Mammary epithelial cell (primary cell): ENCODE data around the gene TBC1D14.

ENCODE experiments used
- EZH2 ChIP-seq: IDR thresholded peaks from 2 replicates; pipeline ENCODE4 v1.6.1; 2012; ENCODE audit warnings: low read length, inconsistent platforms, borderline replicate concordance
- TF ChIP-seq, protein P1 (sequence below), 2 donors: IDR thresholded peaks in 1 of 2; conservative IDR thresholded peaks in 1 of 2; 2 replicates each; pipeline ENCODE4 v1.5.1; 2011 to 2012; ENCODE audit warnings: inconsistent platforms in 2 of 2, low read length in 2 of 2, mild to moderate bottlenecking in 2 of 2, control low read depth in 1 of 2, low read depth in 1 of 2; ENCODE audit not compliant: insufficient read depth in 1 of 2; ENCODE audit errors: extremely low read depth in 1 of 2

DNA sequence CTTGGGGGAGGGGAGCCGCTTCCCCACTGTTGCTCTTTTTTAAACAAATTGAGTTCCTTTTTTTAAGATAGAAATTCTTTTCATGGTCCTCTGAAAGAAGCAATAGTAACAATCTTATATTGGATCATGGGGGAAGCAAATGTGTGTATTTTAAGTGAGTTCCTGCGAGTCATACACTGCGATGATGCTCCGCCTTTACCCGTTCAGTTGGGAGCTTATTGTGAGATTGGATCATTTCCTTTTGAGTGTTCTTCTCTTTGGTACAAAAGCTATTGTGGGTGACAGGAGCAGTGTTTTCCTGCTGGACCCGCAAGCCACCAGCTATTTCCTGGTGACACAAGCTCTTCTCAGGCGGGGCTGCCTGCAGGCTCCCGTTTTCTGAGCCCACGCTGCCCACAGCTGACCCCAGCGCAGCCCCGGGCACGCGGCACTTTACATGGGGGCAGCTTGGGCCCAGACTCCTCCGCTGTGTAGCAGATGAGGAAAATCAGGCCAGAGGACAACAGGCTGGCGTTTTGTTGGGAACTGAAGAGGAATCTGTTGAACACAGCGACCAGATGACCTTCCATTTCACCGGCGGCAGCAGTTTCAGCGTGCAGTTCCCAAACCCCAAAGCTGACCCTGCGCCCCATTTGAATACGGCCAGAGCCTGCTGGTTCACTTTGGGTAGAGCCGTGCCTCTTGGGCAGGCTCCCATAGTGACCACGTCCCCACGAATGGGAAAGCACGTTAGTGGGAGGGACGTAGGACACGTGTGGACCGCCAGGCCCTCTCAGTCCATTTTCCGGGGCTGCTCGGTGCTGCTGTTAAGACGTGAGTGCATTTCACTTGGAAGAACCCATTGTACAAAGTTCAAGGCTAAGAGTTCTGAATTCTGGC, 145.7 kb downstream of the TBC1D14 start:
- TF ChIP-seq, protein P1, sequence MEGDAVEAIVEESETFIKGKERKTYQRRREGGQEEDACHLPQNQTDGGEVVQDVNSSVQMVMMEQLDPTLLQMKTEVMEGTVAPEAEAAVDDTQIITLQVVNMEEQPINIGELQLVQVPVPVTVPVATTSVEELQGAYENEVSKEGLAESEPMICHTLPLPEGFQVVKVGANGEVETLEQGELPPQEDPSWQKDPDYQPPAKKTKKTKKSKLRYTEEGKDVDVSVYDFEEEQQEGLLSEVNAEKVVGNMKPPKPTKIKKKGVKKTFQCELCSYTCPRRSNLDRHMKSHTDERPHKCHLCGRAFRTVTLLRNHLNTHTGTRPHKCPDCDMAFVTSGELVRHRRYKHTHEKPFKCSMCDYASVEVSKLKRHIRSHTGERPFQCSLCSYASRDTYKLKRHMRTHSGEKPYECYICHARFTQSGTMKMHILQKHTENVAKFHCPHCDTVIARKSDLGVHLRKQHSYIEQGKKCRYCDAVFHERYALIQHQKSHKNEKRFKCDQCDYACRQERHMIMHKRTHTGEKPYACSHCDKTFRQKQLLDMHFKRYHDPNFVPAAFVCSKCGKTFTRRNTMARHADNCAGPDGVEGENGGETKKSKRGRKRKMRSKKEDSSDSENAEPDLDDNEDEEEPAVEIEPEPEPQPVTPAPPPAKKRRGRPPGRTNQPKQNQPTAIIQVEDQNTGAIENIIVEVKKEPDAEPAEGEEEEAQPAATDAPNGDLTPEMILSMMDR (conservative IDR thresholded peaks at IDR 0.05 in 1 of 2, IDR thresholded peaks at IDR 0.05 in 1 of 2; ENCODE audit: extremely low read depth in 1 of 2, insufficient read depth in 1 of 2, low read depth in 1 of 2, low read length in 2 of 2) = no peak
- TF ChIP-seq EZH2 = no peak
